Neutrophil (primary cell): Measurements from ENCODE around the gene CELF2.

Source experiments
- H3K27ac ChIP-seq: fragments of 200-600 bp; sonication (generic); 2 replicates; pipeline ENCODE4 v1.5.1; 2016; ENCODE audit warnings: mild to moderate bottlenecking, moderate library complexity
- H3K27me3 ChIP-seq: fragments of 200-600 bp; sonication (generic); 2 replicates; pipeline ENCODE4 v1.6.0; 2016; ENCODE audit warnings: mild to moderate bottlenecking
- H3K36me3 ChIP-seq: fragments of 200-600 bp; sonication (generic); 2 replicates; pipeline ENCODE4 v1.5.1; 2017
- H3K4me1 ChIP-seq, 2 experiments: fragments of 200-600 bp in 1 of 2; sonication (generic) in 1 of 2; 1 replicate in 1 of 2; 2 replicates in 1 of 2; pipeline versions ENCODE4 v1.5.1 to v1.6.1; 2013 to 2016; ENCODE audit warnings: low read depth in 1 of 2, low read length in 1 of 2, mild to moderate bottlenecking in 1 of 2, moderate library complexity in 1 of 2; ENCODE audit not compliant: control insufficient read depth in 1 of 2, insufficient read depth in 1 of 2
- H3K4me3 ChIP-seq, 2 experiments: fragments of 200-600 bp in 1 of 2; sonication (generic) in 1 of 2; 1 replicate in 1 of 2; 2 replicates in 1 of 2; pipeline ENCODE4 v1.5.1; 2013 to 2016; ENCODE audit warnings: low read depth in 1 of 2, low read length in 1 of 2, mild to moderate bottlenecking in 1 of 2, moderate library complexity in 1 of 2
- H3K9me3 ChIP-seq: fragments of 200-600 bp; sonication (generic); 2 replicates; pipeline ENCODE4 v1.5.1; 2016
- TF ChIP-seq, protein P1 (sequence below): fragments of 200-600 bp; sonication (generic); IDR thresholded peaks from 2 replicates; pipeline ENCODE4 v1.5.1; 2016; ENCODE audit warnings: antibody characterized with exemption

Gene CELF2

DNA sequence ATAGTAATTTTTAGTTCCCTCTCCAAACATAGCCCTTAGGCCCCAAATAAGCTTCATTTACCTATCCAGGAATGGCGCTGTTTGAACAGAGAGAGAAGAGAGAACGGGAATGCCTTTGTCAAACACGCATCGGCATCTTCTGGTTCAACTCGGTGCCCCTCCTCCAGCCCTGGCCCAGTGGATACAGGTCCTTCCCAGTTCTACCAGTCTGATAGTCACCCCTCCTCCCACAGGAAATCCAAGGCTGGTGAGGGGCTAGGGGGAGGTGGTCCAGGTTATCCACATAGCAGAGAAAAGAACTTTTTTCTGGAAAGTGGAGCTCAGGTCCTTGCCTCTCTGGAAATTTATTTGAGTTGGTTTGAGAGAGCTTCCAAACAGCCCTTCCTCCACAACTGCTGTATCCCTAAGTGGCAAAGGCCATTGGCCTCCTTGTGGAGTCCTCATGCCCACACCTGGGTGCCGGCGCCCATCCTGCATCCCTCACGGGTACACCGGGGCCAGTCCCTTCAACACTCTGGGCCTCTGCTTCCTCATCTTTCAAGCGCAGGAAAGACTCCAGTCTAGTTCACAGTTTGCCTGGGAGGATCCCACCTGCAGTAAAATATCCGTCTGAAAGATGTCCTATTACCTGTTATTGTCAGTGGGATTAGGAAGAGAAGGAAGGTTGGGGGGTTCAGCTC lies 287.4 kb downstream of the CELF2 start:
- Histone ChIP-seq H3K27ac (no peak overlapping the region), H3K4me3 (no peak overlapping the region), H3K27me3 (no peaks in the 10 kb centered on the region), H3K9me3 (no peaks in the 10 kb centered on the region), H3K36me3 (peaks cover 90% of the 10 kb centered on the region), H3K4me1 (no peaks in the 10 kb centered on the region)
- TF ChIP-seq, protein P1, sequence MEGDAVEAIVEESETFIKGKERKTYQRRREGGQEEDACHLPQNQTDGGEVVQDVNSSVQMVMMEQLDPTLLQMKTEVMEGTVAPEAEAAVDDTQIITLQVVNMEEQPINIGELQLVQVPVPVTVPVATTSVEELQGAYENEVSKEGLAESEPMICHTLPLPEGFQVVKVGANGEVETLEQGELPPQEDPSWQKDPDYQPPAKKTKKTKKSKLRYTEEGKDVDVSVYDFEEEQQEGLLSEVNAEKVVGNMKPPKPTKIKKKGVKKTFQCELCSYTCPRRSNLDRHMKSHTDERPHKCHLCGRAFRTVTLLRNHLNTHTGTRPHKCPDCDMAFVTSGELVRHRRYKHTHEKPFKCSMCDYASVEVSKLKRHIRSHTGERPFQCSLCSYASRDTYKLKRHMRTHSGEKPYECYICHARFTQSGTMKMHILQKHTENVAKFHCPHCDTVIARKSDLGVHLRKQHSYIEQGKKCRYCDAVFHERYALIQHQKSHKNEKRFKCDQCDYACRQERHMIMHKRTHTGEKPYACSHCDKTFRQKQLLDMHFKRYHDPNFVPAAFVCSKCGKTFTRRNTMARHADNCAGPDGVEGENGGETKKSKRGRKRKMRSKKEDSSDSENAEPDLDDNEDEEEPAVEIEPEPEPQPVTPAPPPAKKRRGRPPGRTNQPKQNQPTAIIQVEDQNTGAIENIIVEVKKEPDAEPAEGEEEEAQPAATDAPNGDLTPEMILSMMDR = no peak

DNA sequence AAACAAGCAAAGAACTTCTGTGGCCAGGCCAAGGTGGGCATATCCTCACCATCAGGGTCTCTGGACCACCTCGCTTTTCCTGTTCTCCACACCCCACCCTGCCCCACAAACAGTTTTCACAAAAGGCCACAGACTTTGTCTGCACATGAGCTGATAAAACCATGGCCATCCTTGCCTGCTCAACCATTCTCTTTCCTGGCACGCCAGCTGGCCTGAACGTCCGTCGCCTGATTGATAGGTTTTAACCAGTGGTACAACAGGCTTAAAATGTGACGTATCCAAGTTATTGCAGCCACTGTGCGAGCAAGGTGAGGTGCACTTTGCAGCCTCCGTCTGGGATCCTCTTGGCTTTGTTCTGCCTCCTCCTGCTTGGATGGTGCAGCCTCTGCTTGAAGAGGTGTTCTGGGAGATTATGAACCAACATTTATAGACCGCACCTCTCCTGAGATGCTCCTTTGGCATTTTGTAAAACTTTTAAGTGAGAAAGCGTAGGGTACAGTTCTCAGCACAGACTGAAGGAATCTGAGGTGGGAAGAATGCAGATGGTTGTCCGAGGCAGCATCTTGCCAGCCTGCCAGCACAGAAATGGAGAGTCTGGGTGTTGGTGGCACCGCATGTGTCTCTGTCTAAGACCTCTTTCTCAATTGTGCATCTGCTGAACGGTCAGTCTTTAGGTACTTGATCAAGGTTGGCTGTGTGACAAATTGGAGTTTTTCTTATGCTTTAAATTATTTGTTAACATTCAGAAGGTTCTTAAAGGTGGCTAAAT lies 288.3 kb downstream of the CELF2 start:
- H3K27me3 ChIP-seq = no peaks in the 10 kb centered on the region
- no peak overlapping the region for H3K4me3 ChIP-seq
- TF ChIP-seq, protein P1 = no peak
- H3K4me1 ChIP-seq = no peaks in the 10 kb centered on the region
- no peaks in the 10 kb centered on the region for H3K9me3 ChIP-seq
- no peak overlapping the region for H3K27ac ChIP-seq
- peaks cover 88% of the 10 kb centered on the region for H3K36me3 ChIP-seq

DNA sequence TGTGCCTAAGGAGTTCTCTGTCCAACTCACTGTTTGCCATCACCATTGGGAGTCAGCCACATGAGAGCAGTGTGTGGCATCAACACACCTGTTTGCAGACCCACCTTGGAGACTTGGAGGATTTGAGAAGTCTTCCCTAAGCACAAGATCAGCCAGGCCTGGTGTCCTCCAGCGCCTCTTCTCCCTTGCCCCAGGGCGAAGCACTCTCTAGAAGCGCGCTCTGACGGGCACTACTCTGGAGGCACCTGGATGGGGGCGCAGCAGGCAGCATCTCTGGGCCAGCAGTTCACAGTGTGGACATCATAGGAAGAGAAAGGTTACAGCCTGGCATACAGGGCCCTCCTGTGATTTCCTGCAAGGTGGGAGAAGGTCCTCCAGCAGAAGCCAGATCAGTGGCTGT lies 289.3 kb downstream of the CELF2 start:
- H3K4me3 ChIP-seq = no peak overlapping the region
- H3K4me1 ChIP-seq = no peaks in the 10 kb centered on the region
- H3K27me3 ChIP-seq = no peaks in the 10 kb centered on the region
- H3K9me3 ChIP-seq = no peaks in the 10 kb centered on the region
- peak overlapping the region; percentile 3 for H3K27ac ChIP-seq
- peaks cover 85% of the 10 kb centered on the region for H3K36me3 ChIP-seq
- TF ChIP-seq, protein P1 = no peak

DNA sequence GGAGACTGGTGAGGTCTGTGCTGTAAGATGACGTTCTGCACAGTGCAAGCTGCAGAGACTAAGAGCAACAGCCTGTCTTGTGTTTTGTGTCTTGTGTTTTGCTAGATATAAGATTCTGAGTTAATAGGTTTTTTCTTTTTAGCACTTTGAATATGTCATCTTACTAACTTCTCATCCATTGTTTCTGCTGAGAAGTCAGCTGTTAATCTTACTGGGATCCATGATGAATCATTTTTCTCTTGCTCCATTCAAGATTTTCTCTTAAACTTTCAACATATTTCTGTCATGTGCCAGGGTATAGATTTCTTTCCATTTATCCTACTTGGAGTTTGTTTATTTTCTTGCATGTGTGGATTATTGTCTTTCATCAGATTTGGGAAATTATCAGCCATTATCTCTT lies 290.3 kb downstream of the CELF2 start:
- H3K27ac ChIP-seq = no peak overlapping the region
- peaks cover 85% of the 10 kb centered on the region for H3K36me3 ChIP-seq
- H3K27me3 ChIP-seq = no peaks in the 10 kb centered on the region
- no peak overlapping the region for H3K4me3 ChIP-seq
- TF ChIP-seq, protein P1 = no peak
- H3K9me3 ChIP-seq = no peaks in the 10 kb centered on the region
- no peaks in the 10 kb centered on the region for H3K4me1 ChIP-seq

DNA sequence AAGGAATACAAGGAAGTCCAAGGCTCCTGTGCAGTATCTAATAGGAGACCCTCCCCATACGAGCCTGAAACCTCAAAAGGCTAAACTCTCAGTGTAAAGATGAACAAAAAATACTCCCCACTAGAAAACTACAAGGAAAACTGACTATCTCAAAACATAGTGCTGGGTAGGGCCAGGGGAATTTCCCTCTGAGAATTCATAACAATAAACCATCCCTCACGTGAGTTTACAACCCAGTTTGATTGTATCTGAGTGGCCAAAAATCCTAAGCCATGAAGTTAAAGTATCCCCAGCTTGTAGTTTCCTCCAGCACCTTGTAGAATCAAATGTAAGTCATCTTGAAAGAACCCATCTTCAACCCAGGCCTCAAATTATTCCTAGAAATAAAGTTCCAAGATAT lies 293.4 kb downstream of the CELF2 start:
- peak overlapping the region; percentile 2 for H3K27ac ChIP-seq
- no peaks in the 10 kb centered on the region for H3K4me1 ChIP-seq
- H3K36me3 ChIP-seq = peaks cover 85% of the 10 kb centered on the region
- H3K27me3 ChIP-seq = no peaks in the 10 kb centered on the region
- TF ChIP-seq, protein P1 = no peak
- no peaks in the 10 kb centered on the region for H3K9me3 ChIP-seq
- no peak overlapping the region for H3K4me3 ChIP-seq
